Stimulated activated naive CD4-positive, alpha-beta T cell treated with Interleukin-2 at 50 U/mL for 16 hours (primary cell): ENCODE measurements around the gene CYBB.
"Not testable (repeated sequence)": the region's sequence is repeated elsewhere in the genome, so short reads cannot be mapped to it uniquely, and the experiment has no call there.

Experiments used
- DNase-seq: peaks from one replicate; lab custom pipeline; 2025; lab: John Stamatoyannopoulos, UW

The CYBB gene

DNA sequence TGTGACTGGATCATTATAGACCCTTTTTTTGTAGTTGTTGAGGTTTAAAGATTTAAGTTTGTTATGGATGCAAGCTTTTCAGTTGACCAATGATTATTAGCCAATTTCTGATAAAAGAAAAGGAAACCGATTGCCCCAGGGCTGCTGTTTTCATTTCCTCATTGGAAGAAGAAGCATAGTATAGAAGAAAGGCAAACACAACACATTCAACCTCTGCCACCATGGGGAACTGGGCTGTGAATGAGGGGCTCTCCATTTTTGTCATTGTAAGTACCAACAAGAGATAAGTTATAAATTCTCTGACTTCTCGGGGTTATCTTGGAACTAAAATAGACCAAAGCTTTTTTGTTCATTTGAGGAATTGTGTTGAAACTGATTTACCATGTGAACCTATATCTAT is at the start of gene CYBB:
TSS of gene CYBB (plus strand) at position 203 of the 400 bp plus-strand sequence. CDS start at position 222, 19 bp downstream.
- DNase-seq, result no peak

DNA sequence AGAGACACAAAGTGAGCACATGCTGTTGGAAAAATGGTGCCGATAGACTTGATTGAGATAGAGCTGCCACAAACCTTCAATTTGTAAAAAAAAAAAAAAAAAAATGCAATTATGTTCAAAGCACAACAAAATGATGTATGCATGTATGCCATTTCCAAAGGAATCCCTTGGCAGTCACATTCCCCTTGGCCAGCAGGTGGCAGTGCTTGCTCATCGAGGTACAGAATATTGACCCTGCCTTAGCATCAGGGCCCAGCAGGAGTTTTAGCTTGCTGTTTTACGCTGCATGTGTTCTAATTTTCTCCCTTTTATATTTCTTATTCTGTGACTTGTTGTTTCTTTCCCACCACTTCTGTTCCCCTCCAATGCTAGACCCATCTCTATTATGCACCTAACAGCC is 34.5 kb upstream of the CYBB start:
- peak; percentile 59 for DNase-seq

DNA sequence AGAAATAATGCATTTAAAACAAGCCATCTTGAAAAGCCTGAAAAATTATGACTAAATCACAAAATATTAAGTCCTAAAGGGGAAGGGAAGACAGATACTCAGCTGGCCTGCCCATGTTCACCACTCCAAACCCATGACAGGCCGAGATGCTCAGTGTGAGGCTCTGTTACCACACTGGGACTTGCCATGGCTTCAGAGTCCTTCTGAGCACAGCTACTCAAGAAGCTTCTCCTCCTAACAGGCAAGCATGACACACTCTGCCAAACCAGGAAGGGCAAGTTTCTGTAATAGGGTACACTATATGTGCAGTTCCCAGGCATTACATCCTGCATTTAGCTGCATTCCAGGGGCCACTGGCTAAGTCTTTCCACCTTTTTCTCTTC is 34.0 kb upstream of the CYBB start:
- no peak for DNase-seq

DNA sequence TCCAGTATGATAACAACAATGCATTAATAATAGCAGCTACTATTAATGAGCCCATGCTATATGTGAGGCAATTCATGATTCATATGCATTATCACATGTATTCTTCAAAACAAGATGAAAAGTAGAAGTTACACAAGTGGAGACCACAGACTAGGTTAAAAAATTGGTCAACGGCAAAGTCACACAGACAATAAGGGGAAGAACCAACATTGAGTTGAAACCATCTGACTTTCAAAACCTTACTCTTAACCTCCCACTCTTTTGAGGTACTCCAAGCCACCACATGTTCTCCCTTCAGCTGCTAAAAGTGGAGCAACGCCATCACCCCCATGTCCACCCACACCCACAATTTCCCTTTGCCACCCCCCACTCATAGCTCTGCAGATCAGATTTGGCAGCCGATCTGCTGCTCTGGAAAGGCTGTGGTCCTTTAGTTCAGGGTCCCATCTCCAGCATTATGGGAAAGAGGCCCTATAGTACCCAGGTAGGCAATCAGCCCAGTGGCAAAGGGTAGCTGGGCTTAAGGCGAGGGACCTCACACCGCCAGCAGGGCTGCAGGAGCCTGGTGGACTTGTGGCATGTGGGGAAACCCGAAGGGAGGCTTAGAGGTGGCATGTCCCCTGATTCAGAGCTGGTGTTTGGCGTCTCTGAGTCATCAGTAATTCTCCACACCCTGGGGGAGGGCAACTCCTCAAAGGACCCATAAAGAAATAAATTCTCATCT is 33.5 kb upstream of the CYBB start:
- DNase-seq, result no peak

DNA sequence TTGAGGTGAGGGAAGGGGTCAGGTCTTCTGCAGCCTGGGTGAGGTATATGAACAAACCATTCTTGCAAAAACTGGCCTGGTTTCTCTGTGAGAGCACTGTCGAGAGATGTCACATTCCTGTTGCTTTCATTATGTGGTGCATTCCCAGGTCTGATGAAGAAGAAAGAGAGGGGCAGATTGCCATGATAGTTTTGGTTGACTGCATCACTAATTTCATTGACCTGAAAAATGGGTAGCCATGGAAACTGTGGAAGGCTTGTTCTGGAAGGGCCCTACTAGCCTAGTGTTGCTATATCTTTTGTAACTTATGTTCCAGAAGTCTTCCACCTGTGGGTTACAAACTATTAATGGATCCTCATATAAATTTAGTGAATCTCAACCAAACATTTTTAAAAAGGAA is 32.9 kb upstream of the CYBB start:
- DNase-seq, result no peak

DNA sequence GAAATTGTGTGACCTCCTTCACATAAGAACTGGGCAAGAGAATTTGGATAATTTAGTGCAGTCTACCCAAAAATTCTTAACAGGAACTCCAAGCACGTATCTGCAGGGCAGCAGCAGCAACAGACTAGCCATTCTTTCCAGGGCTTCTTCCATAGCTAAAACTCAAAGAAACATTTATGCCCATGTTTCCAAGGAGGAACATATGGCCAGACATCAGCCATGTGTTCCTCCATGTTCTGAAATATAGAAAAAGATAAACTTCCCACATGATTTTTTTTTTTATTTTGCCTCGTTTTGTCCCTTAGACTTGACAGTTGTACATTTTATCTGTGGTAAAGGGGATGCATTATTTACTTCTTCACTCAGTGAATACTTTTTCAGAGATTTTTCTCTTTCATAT is 27.6 kb upstream of the CYBB start:
- DNase-seq, result no peak

DNA sequence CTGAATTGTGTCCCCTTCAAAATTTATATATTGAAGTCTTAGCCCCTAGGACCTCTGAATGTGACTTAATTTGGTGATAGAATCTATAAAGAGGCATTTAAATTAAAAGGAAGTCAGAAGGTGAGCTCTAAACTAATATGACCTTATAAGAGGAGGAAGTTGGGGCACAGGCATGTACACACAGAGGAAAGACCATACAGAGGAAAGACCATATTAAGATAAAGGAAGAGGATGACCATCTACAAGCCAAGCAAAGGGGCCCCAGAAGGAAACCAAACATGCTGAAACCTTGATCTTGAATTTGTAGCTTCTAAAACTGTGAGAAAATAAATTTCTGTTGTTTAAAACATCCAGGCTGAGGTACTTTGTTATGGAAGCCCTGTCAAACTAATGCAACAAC is 26.9 kb upstream of the CYBB start:
- no peak for DNase-seq

DNA sequence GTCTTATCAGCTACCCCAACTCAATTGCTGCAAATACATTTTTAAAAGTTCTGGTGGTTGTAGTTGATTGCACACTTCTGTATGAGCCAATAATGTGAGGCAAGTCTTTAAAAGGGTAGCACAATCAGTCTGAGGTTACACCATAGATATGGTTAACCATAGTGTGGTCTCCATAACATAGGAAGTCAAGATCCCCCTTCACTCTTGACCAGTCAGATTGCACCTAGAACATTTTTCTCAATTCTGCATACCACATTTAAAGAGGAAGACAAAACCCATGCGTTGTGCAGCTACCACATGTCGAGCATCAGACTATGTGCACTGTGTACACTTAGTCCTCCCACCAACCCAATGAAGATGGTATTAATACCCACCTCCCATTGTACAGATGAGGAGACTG is 26.5 kb upstream of the CYBB start:
- no peak for DNase-seq

DNA sequence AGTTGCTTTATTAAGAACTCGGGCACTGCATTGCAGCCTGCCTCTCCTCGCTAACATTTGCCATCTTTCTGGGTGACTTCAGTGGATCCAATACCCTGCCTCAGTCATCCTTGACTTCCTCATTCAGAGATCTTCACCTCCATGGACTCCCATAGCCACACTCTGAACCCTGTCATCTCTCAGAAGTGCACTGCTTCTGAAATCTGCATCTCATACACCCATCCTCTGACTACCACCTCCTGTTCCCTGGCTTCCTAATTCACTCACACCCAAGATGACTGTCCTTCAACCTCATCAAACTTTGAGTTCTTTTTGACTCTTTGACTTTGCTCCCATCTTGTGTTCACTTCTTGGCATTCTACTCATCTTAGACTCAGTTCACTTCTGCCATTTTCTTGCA is 25.3 kb upstream of the CYBB start:
- no peak for DNase-seq

DNA sequence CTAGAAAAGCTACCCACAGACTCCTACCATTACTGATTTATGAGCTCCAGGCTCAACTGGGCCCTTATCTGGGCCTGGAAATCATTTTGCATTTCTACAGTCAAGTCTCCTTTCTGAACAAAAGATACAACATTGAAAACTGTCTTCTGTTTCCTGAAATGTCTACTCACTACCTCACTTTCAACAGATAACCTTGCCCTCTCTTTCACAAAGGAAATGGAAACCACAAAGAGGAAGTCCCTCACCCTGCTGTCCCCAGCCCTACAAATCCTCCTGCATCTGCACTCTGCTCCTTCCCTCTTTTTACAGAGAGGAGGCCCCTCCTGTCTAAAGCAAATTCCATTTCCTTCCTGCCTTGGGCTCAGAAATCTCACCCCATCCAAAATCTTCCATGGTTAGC is 24.8 kb upstream of the CYBB start:
- no peak for DNase-seq

DNA sequence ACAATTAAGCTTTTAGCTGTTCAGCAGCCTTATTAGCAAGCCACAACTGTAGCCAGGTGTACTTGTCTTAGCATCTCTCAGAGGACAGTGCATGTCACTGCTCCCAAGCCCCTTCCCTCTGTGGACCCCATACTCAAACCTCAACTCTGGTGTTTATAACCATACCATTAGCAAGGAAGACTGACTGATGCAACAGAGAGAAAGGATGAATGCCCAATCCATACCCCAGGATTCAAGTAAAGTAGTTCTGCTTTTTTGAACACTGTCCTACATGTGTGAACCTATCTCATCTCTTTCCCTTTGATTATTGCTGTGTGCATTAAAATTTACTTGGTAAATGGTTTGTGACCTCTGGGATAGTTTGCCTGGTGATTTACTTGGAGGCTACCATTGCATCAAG is 22.8 kb upstream of the CYBB start:
- no peak for DNase-seq

DNA sequence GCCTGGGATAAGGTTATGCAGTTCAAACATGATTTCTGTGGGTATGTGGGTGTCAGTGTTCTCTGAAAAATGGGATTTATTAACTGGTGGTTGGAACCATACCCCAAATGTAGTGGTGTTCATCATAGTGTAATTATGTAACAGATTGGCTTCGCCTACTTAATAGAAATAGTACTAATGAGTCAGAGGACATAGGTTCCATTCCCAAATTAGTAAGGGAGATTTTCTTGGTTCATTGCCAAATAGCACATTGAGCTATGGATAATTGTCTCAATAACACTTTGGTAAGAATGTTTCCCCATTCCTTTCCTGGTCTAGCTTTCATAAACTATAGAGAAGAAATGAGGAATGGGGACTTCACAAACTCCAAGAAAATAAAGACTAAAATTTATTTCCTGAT is 20.5 kb upstream of the CYBB start:
- DNase-seq, result no peak

DNA sequence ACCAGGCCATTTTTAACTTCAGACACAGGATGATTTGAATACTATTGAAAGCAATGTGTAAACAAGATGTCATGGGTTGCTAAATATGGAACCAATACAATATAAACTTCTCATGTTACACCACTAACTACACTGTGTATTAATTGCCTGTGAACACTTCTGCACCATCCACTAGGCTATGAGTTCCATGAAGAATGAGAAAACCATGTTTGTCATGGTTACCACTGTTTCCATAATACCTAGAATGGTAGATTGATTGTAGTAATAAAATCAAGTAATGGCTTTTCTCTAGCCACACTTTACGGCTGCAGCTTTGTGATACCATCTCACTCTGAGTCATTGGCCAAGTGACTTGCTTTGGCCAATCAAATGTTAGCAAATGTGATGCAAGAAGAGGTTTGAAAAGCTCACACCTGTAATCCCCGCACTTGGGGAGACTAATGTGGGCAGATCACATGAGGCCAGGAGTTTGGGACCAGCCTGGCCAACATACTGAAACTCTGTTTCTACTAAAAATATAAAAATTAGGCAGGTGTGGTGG is 19.9 kb upstream of the CYBB start:
- no peak for DNase-seq

DNA sequence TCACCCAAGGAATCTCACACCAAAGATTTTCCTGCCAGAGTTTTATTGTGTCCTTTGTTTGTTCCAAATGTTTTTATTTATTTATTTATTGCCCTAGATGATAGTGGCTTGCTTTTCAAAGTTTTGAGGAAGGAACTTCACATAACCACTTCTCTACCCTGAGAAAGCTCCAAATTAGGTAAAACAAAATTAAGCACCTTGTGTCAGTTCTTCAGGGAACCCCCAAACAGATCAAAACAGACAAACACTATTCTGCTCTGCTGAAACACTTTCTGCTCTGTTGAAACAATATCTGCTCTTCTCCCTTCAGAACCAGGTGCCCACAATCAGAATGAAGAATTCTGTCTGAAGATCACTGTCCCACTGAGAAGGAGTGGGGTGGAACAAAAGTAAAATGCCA is 16.5 kb upstream of the CYBB start:
- no peak for DNase-seq

DNA sequence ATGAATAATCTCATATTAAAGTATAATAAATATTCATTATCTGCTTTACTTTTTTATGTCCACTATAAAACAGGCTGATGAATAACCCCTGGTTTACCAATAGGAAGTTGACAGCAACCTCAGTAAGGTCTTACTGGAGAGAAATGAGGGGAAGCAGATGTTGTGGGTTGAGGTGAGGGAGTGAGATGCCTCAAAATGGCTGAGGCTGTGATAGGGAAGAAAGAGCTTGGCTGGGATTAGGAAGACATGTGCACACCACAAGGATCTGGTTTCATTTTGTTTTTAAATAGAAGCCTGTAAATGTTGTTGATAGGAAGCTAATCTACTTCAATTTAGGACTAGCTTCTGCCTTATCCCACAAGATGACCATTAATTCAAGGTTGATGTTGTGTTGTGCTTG is 14.4 kb upstream of the CYBB start:
- no peak for DNase-seq

DNA sequence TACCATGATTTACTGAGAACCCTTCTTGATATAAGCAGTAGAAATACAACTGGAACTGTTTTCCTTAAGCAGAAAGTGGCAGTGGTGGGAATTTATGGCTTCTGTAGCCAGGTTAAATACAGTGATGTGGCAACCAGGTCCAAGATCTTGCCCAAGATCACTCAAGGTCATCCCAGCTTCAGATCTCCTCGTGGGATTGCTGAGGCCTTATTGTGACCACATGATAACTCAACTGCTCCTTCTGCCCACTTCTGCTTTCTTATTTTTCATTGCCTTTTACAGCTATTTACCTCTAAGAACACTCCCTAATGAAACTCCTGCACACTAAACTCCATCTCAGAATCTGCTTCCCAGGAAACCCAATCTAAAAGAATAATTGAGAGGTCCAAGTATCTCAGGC is 12.4 kb upstream of the CYBB start:
- no peak for DNase-seq

DNA sequence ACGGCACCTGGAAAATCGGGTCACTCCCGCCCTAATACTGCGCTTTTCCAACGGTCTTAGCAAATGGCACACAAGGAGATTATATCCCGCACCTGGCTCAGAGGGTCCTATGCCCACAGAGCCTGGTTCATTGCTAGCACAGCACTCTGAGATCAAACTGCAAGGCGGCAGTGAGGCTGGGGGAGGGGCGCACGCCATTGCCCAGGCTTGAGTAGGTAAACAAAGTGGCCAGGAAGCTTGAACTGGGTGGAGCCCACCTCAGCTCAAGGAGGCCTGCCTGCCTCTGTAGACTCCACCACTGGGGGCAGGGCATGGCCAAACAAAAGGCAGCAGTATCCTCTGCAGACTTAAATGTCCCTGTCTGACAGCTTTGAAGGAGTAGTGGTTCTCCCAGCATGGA is 11.0 kb upstream of the CYBB start:
- DNase-seq, result not testable (repeated sequence)

DNA sequence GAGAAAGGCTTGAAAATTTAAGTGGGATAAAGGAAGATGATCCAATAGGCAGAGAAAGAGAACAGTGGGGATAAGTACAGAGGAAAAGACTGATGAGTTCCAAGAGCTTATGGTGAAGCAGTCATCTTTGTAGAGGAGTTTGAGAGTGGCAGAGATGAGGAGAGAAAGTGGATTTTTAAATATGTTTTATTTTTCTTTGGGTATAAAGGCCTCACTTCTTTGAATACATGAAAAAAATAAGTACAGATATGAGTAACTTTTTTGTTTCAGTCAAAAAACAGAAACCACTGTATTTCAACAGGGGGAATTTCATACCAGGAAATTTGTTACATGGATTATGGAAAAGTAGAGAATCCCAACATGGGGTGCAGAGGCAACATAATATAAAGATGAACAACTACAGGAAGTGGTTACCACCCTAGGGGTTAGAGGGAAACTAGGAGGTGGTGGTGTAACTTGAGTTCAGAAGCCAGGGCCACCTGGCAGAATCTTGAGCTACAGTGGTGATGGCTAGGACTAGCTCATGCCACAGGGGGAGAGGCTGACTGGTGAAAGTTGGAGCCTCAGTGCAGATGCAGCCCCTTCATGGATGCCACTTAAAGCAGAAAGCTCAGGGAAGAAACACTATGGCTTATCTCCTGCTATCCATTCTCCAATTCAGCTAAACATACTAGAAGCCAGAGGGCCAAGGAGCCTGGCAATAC is 3.4 kb upstream of the CYBB start:
- no peak for DNase-seq

DNA sequence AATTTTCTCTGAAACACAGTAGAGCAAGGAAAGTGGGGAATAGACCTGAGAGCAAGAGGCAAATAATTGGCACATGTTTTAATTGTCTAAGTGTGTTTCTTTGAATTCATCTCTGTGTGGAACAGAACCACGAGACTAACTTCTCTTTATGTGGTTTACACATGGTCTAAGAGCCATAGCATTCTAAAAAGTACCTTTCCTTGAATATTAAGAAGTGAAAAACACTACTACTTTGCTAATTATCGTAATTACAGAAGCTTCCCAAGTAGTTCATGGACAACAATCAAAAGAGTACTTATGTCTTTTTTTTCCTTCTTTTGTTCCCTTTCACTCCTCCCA is 2.9 kb upstream of the CYBB start:
- DNase-seq, result no peak

DNA sequence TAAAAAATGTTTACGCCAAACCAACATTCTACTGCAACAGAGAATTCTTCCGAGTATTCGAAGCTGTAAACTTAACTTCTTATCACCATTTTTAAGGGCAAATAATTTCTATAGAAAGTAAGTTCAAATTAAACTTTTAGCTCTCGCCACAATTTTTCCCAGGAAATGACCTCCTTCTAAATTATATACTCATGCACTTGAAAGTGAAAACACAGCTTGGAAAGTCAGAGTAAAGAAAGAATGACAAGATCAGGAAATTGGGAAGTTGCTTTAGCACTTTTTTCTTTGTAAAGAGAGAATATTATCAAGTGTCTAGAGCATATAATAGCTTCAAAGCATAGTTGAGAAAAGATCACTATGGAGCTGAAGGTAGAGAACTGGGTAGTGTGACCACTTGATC is 1.2 kb downstream of the CYBB start:
- DNase-seq, result no peak

DNA sequence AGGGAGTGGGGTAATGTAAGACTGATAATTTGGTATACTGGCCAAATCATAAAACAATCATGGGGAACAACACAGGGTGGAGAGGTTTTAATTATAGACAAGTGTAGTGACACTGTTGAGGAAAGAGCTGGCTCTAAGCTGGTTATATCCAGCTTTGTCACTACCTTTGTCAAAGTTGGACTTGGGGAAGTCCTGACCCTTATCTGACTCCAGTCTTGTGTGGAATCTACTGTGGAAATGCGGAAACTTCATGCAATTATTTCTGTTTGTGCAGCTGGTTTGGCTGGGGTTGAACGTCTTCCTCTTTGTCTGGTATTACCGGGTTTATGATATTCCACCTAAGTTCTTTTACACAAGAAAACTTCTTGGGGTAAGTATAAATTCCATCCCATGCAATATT is 2.0 kb downstream of the CYBB start:
- DNase-seq, result no peak

DNA sequence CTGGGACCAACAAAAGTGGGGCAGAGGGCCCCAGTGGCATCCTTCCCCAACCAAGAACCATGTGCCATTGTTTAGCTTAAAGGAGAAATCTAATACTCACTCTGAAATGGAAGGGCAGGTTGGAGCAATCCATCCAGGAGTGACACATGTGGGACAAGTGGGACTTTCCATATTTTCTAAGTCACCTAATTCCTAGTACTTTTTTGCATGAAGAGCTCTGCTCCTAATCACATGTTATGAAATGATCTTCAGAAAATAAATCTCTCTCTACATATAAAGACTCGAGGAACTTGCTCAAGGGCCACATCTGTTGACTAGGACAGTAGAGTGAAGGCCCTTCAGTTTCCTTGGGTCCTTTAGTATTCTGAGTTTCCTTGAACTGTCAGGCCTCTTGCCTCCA is 2.5 kb downstream of the CYBB start:
- no peak for DNase-seq

DNA sequence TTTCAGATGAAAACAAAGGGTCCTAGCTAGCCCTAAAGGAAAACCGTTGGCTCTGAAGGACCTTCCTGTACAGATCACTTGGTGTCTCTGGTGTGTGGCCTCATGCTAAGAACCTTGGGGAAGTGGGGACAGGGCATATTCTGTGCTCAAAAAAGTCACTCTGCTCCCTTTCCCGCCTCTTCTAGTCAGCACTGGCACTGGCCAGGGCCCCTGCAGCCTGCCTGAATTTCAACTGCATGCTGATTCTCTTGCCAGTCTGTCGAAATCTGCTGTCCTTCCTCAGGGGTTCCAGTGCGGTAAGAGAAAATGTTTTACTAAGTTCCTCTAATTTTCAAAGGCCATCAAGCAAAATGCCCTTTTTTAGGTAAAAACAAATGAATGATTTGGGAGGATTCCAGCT is 3.4 kb downstream of the CYBB start:
- no peak for DNase-seq

DNA sequence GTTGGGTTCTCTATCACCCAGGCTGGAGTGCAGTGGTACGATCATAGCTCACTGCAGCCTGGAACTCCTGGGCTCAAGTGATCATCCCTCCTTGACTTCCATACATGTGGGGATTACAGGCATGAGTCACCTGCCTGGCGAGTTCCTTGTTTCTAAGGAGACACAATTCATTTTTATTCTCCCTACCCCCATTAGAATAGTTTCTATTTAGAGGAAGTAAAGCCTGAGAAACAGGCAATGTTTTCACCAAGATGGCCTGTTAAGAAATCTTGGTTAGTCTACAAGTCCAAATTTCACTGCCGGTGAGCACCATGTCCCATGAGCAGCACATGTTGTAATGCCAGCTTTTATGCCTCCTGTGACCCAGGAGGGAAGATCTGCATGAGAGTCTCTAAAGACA is 5.7 kb downstream of the CYBB start:
- DNase-seq, result no peak
